Mononuclear cell (primary cell): ENCODE measurements around the gene CITED1. TPM values are rescaled to one million over a fixed set of nuclear protein-coding genes. Genes with fewer than 3 reads are reported as not detected.

Source experiments
- H3K27me3 ChIP-seq: 2 replicates; pipeline ENCODE4 v1.6.0; 2011; ENCODE audit warnings: low read length, control low read depth; ENCODE audit not compliant: insufficient read depth
- H3K4me1 ChIP-seq: 2 replicates; pipeline ENCODE4 v1.5.1; 2011; ENCODE audit warnings: mild to moderate bottlenecking, low read length, control low read depth; ENCODE audit not compliant: insufficient read depth
- H3K4me3 ChIP-seq: 2 replicates; pipeline ENCODE4 v1.5.1; 2011; ENCODE audit warnings: mild to moderate bottlenecking, low read length, moderate library complexity
- H3K9me3 ChIP-seq: 2 replicates; pipeline ENCODE4 v1.5.1; 2011; ENCODE audit warnings: low read depth, mild to moderate bottlenecking, control low read depth, low read length
- total RNA-seq: library from RNA; depleted of rRNA; stranded (reverse); fragments of >200 nt; gene quantifications from one replicate; pipeline ENCODE4 v1.2.3, GENCODE V29; 2012

CITED1 gene
- total RNA-seq, 1 donor = 0.31 TPM

GRCh38 chrX:72268597-72269365 is 36.9 kb downstream of the CITED1 start:
- Histone ChIP-seq H3K4me3 (no peak overlapping the region), H3K9me3 (no peaks in the 10 kb centered on the region), H3K27me3 (no peaks in the 10 kb centered on the region), H3K4me1 (no peaks in the 10 kb centered on the region)

GRCh38 chrX:72265263-72265662 is 40.5 kb downstream of the CITED1 start:
- Histone ChIP-seq H3K9me3 (no peaks in the 10 kb centered on the region), H3K4me1 (no peaks in the 10 kb centered on the region), H3K27me3 (no peaks in the 10 kb centered on the region), H3K4me3 (no peak overlapping the region)

GRCh38 chrX:72262077-72262476 is 43.6 kb downstream of the CITED1 start:
- H3K9me3 ChIP-seq = no peaks in the 10 kb centered on the region
- no peak overlapping the region for H3K4me3 ChIP-seq
- no peaks in the 10 kb centered on the region for H3K4me1 ChIP-seq
- H3K27me3 ChIP-seq = no peaks in the 10 kb centered on the region

GRCh38 chrX:72260448-72260847 is 45.3 kb downstream of the CITED1 start:
- peaks cover 2% of the 10 kb centered on the region for H3K27me3 ChIP-seq
- no peak overlapping the region for H3K4me3 ChIP-seq
- no peaks in the 10 kb centered on the region for H3K9me3 ChIP-seq
- H3K4me1 ChIP-seq = no peaks in the 10 kb centered on the region

GRCh38 chrX:72258174-72258573 is 47.5 kb downstream of the CITED1 start:
- Histone ChIP-seq H3K4me1 (no peaks in the 10 kb centered on the region), H3K9me3 (no peaks in the 10 kb centered on the region), H3K4me3 (no peak overlapping the region), H3K27me3 (peaks cover 4% of the 10 kb centered on the region)

GRCh38 chrX:72255864-72256263 is 49.9 kb downstream of the CITED1 start:
- H3K9me3 ChIP-seq = no peaks in the 10 kb centered on the region
- H3K4me1 ChIP-seq = no peaks in the 10 kb centered on the region
- H3K4me3 ChIP-seq = no peak overlapping the region
- H3K27me3 ChIP-seq = peaks cover 4% of the 10 kb centered on the region

GRCh38 chrX:72255445-72255844 is 50.3 kb downstream of the CITED1 start:
- no peaks in the 10 kb centered on the region for H3K9me3 ChIP-seq
- H3K4me3 ChIP-seq = no peak overlapping the region
- peaks cover 4% of the 10 kb centered on the region for H3K27me3 ChIP-seq
- H3K4me1 ChIP-seq = no peaks in the 10 kb centered on the region

- Histone ChIP-seq H3K27me3 (peaks cover 4% of the 10 kb centered on the region), H3K4me1 (no peaks in the 10 kb centered on the region), H3K4me3 (no peak overlapping the region), H3K9me3 (no peaks in the 10 kb centered on the region)
Observed at GRCh38 chrX:72254816-72255215, 50.9 kb downstream of the CITED1 start.

GRCh38 chrX:72253686-72254085 is 52.0 kb downstream of the CITED1 start:
- Histone ChIP-seq H3K9me3 (no peaks in the 10 kb centered on the region), H3K4me3 (no peak overlapping the region), H3K27me3 (peaks cover 4% of the 10 kb centered on the region), H3K4me1 (no peaks in the 10 kb centered on the region)

Other genes starting within 250 kb of the CITED1 start
- gene RTL5, start 174.0 kb downstream of the CITED1 start, total RNA-seq = 0.73 TPM
- gene PIN4, start 124.2 kb downstream of the CITED1 start, total RNA-seq = 3.3 TPM
- 1.6 TPM for gene ERCC6L, start 66.9 kb downstream of the CITED1 start, total RNA-seq
- 1,873 TPM for gene RPS4X, start 28.7 kb downstream of the CITED1 start, total RNA-seq